T-cell (primary cell): Measurements from ENCODE around the gene POMT2. TPM values are rescaled to one million over a fixed set of nuclear protein-coding genes. Genes with fewer than 3 reads are reported as not detected.

ENCODE experiments used
- ATAC-seq, 4 experiments: fragments of 200-7000 bp in 3 of 4; fragments of 150-1000 bp in 1 of 4; cut with Tn5 transposase; replicated peaks in 1 of 4; 1 replicate in 3 of 4; 2 replicates in 1 of 4; pipeline ENCODE4 v1.10.0; 2021; ENCODE audit warnings: moderate library complexity in 3 of 4, mild to moderate bottlenecking in 2 of 4, moderate number of reproducible peaks in 1 of 4
- CTCF ChIA-PET, 2 donors: fragments of 300-600 bp; sonication (Branson Sonifier 250); formaldehyde crosslinking; loops; one replicate each; lab custom pipeline; 2022; ENCODE audit warnings: antibody characterized with exemption in 2 of 2; lab: Charles Lee
- POLR2A ChIA-PET, 2 donors: fragments of 300-600 bp; sonication (Branson Sonifier 250); formaldehyde crosslinking; loops; one replicate each; lab custom pipeline; 2022; ENCODE audit warnings: antibody characterized with exemption in 2 of 2; lab: Charles Lee
- DNase-seq, 35 experiments: peaks; one replicate each; pipeline versions ENCODE4 v3.0.0 to v3.0.0-alpha.2; 2013 to 2023
- H3K27ac ChIP-seq: one replicate; pipeline ENCODE4 v1.5.1; 2013; ENCODE audit warnings: low read length
- H3K27me3 ChIP-seq, 2 experiments: replicated peaks in 1 of 2; 1 replicate in 1 of 2; 2 replicates in 1 of 2; pipeline versions ENCODE4 v1.6.1 to v1.7.0; 2013; ENCODE audit warnings: low read length in 1 of 2, mixed read lengths in 1 of 2; ENCODE audit not compliant: control insufficient read depth in 2 of 2, insufficient read depth in 2 of 2; ENCODE audit errors: extremely low read depth in 1 of 2
- H3K36me3 ChIP-seq, 2 donors: 1 replicate in 1 of 2; 2 replicates in 1 of 2; pipeline versions ENCODE4 v1.6.1 to v1.7.0; 2013; ENCODE audit warnings: low read length in 1 of 2; ENCODE audit not compliant: control insufficient read depth in 2 of 2, insufficient read depth in 1 of 2; ENCODE audit errors: extremely low read depth in 1 of 2
- H3K4me1 ChIP-seq, 2 experiments: 1 replicate in 1 of 2; 2 replicates in 1 of 2; pipeline versions ENCODE4 v1.6.1 to v1.7.0; 2013; ENCODE audit warnings: low read length in 2 of 2, mixed read lengths in 1 of 2; ENCODE audit not compliant: insufficient read depth in 2 of 2, control insufficient read depth in 1 of 2; ENCODE audit errors: extremely low read depth in 1 of 2
- H3K4me3 ChIP-seq, 2 donors: 1 replicate in 1 of 2; 2 replicates in 1 of 2; pipeline versions ENCODE4 v1.5.1 to v1.7.0; 2013; ENCODE audit warnings: mild to moderate bottlenecking in 2 of 2, low read length in 1 of 2, moderate library complexity in 1 of 2; ENCODE audit not compliant: control insufficient read depth in 1 of 2; ENCODE audit errors: extremely low read depth in 1 of 2
- H3K9me3 ChIP-seq: 2 replicates; pipeline ENCODE4 v1.7.0; 2013
- H3K27ac Mint-ChIP-seq, 2 donors: one replicate each; pipeline ENCODE4 v1.8.0; 2020 to 2021; ENCODE audit warnings: mild to moderate bottlenecking in 2 of 2, mixed read lengths in 2 of 2
- H3K27me3 Mint-ChIP-seq, 2 donors: one replicate each; pipeline ENCODE4 v1.8.0; 2021 to 2022; ENCODE audit warnings: mixed read lengths in 2 of 2
- H3K36me3 Mint-ChIP-seq: one replicate; pipeline ENCODE4 v1.8.0; 2021; ENCODE audit warnings: mixed read lengths
- H3K4me1 Mint-ChIP-seq, 3 donors: one replicate each; pipeline ENCODE4 v1.8.0; 2020 to 2022; ENCODE audit warnings: mixed read lengths in 3 of 3, mild to moderate bottlenecking in 1 of 3
- H3K4me3 Mint-ChIP-seq, 3 donors: one replicate each; pipeline ENCODE4 v1.8.0; 2020 to 2022; ENCODE audit warnings: mild to moderate bottlenecking in 3 of 3, mixed read lengths in 3 of 3, moderate library complexity in 3 of 3
- H3K9me3 Mint-ChIP-seq, 3 donors: one replicate each; pipeline ENCODE4 v1.8.0; 2020 to 2022; ENCODE audit warnings: mixed read lengths in 3 of 3
- WGBS: methylation state at CpG from one replicate; pipeline ENCODE4 v1.1.5; 2013; ENCODE audit warnings: missing lambda C conversion rate; ENCODE audit not compliant: insufficient coverage; 5-methylcytosine and 5-hydroxymethylcytosine counted together
- total RNA-seq, 35 experiments: library from RNA in 6 of 35; stranded (reverse) in 6 of 35; fragments of 120-200 nt in 1 of 35; gene quantifications; one replicate each; pipeline versions ENCODE4 v1.2.1 to v1.2.4 and lab custom pipeline; 2013 to 2026

POMT2 gene
- total RNA-seq, 5 donors from 2014 or later (not counting 1 experiment from before 2014, with no cell fraction given), result 11.4 to 14.3 (median 13.2) TPM

GRCh38 chr14:77265561-77266335 lies 54.9 kb downstream of the POMT2 start:
- ChIA-PET POLR2A (no interaction called here), CTCF (no interaction called here)
- no peaks in the 10 kb centered on the region for H3K36me3 Mint-ChIP-seq
- H3K4me3 ChIP-seq, result no peak overlapping the region
- H3K36me3 ChIP-seq, result no peaks in the 10 kb centered on the region
- no peaks in the 10 kb centered on the region for H3K4me1 ChIP-seq
- peaks cover 27 to 37% of the 10 kb centered on the region in 2 donors for H3K27me3 Mint-ChIP-seq
- H3K27ac Mint-ChIP-seq, result no peak overlapping the region
- peaks cover 0 to 55% of the 10 kb centered on the region in 2 experiments for H3K27me3 ChIP-seq
- WGBS, result 85% methylated on average over 6 of the region's 16 CpGs
- DNase-seq, result no peak
- peaks cover 0 to 3% (median 3%) of the 10 kb centered on the region in 3 donors for H3K9me3 Mint-ChIP-seq
- no peak overlapping the region for H3K27ac ChIP-seq
- no peak for ATAC-seq
- H3K9me3 ChIP-seq, result no peaks in the 10 kb centered on the region
- H3K4me1 Mint-ChIP-seq, result peaks cover 1 to 6% (median 1%) of the 10 kb centered on the region in 3 donors
- no peak overlapping the region for H3K4me3 Mint-ChIP-seq

- DNase-seq (no peak), ATAC-seq (no peak)
- no peak overlapping the region for H3K4me3 ChIP-seq
- H3K36me3 ChIP-seq, result no peaks in the 10 kb centered on the region
- Mint-ChIP-seq H3K4me3 (no peak overlapping the region), H3K27me3 (peaks cover 25 to 37% of the 10 kb centered on the region in 2 donors), H3K4me1 (peaks cover 1 to 5% (median 1%) of the 10 kb centered on the region in 3 donors), H3K36me3 (no peaks in the 10 kb centered on the region), H3K27ac (no peak overlapping the region), H3K9me3 (peaks cover 0 to 3% (median 3%) of the 10 kb centered on the region in 3 donors)
- no peaks in the 10 kb centered on the region for H3K4me1 ChIP-seq
- ChIA-PET CTCF (no interaction called here), POLR2A (no interaction called here)
- 52% methylated on average over 2 of the region's 2 CpGs for WGBS
- no peak overlapping the region for H3K27ac ChIP-seq
- peaks cover 0 to 56% of the 10 kb centered on the region in 2 experiments for H3K27me3 ChIP-seq
- H3K9me3 ChIP-seq, result no peaks in the 10 kb centered on the region
These were observed 55.5 kb downstream of the POMT2 start for GRCh38 chr14:77265187-77265515.

- WGBS, result 65% methylated on average over 14 of the region's 16 CpGs
- no peak overlapping the region for H3K27ac Mint-ChIP-seq
- no peaks in the 10 kb centered on the region for H3K4me1 Mint-ChIP-seq
- H3K9me3 Mint-ChIP-seq, result peaks cover 0 to 3% (median 3%) of the 10 kb centered on the region in 3 donors
- Histone ChIP-seq H3K4me3 (no peak overlapping the region), H3K36me3 (no peaks in the 10 kb centered on the region), H3K27ac (no peak overlapping the region), H3K9me3 (no peaks in the 10 kb centered on the region), H3K4me1 (no peaks in the 10 kb centered on the region), H3K27me3 (peaks cover 0 to 57% of the 10 kb centered on the region in 2 experiments)
- no peak overlapping the region for H3K4me3 Mint-ChIP-seq
- no peaks in the 10 kb centered on the region for H3K36me3 Mint-ChIP-seq
- peaks cover 21 to 38% of the 10 kb centered on the region in 2 donors for H3K27me3 Mint-ChIP-seq
- ChIA-PET POLR2A (no interaction called here), CTCF (no interaction called here)
- ATAC-seq (no peak), DNase-seq (no peak)
These were observed 56.1 kb downstream of the POMT2 start for GRCh38 chr14:77264466-77265186.

- Mint-ChIP-seq H3K4me1 (no peaks in the 10 kb centered on the region), H3K36me3 (no peaks in the 10 kb centered on the region), H3K4me3 (no peak overlapping the region), H3K27me3 (peaks cover 7 to 22% of the 10 kb centered on the region in 2 donors), H3K27ac (no peak overlapping the region), H3K9me3 (no peaks in the 10 kb centered on the region)
- WGBS, result 34% methylated on average over 10 of the region's 10 CpGs
- H3K27me3 ChIP-seq, result peaks cover 0 to 53% of the 10 kb centered on the region in 2 experiments
- ATAC-seq, result no peak
- ChIA-PET CTCF (no interaction called here), POLR2A (no interaction called here)
- H3K4me3 ChIP-seq, result no peak overlapping the region
- no peak for DNase-seq
- no peaks in the 10 kb centered on the region for H3K36me3 ChIP-seq
- H3K4me1 ChIP-seq, result no peaks in the 10 kb centered on the region
- H3K27ac ChIP-seq, result no peak overlapping the region
- H3K9me3 ChIP-seq, result no peaks in the 10 kb centered on the region
These were observed 60.1 kb downstream of the POMT2 start for GRCh38 chr14:77260631-77261030.

- no peak overlapping the region for H3K27ac ChIP-seq
These were observed 60.5 kb downstream of the POMT2 start for GRCh38 chr14:77260199-77260598.

GRCh38 chr14:77259025-77259715 lies 61.5 kb downstream of the POMT2 start:
- CTCF ChIA-PET, result no interaction called here
- POLR2A ChIA-PET, result no interaction called here
- Histone ChIP-seq H3K4me1 (no peaks in the 10 kb centered on the region), H3K9me3 (no peaks in the 10 kb centered on the region), H3K27ac (no peak overlapping the region), H3K4me3 (no peak overlapping the region), H3K27me3 (peaks cover 0 to 42% of the 10 kb centered on the region in 2 experiments), H3K36me3 (no peaks in the 10 kb centered on the region)
- Mint-ChIP-seq H3K4me1 (no peaks in the 10 kb centered on the region), H3K9me3 (no peaks in the 10 kb centered on the region), H3K27ac (no peak overlapping the region), H3K4me3 (no peak overlapping the region), H3K36me3 (no peaks in the 10 kb centered on the region), H3K27me3 (peaks cover 7 to 22% of the 10 kb centered on the region in 2 donors)
- WGBS, result 83% methylated on average over 6 of the region's 11 CpGs
- ATAC-seq (no peak), DNase-seq (no peak)

More at GRCh38 chr14:77260199-77260598, 60.5 kb downstream of the POMT2 start:
- ATAC-seq (no peak), DNase-seq (no peak)
- 83% methylated on average over 8 of the region's 11 CpGs for WGBS
- Histone ChIP-seq H3K36me3 (no peaks in the 10 kb centered on the region), H3K4me3 (no peak overlapping the region), H3K4me1 (no peaks in the 10 kb centered on the region), H3K27me3 (peaks cover 0 to 49% of the 10 kb centered on the region in 2 experiments), H3K9me3 (no peaks in the 10 kb centered on the region)
- Mint-ChIP-seq H3K4me1 (no peaks in the 10 kb centered on the region), H3K9me3 (no peaks in the 10 kb centered on the region), H3K36me3 (no peaks in the 10 kb centered on the region), H3K27ac (no peak overlapping the region), H3K4me3 (no peak overlapping the region), H3K27me3 (peaks cover 7 to 22% of the 10 kb centered on the region in 2 donors)
- ChIA-PET POLR2A (no interaction called here), CTCF (no interaction called here)
